RWPE1 (cell line): ENCODE results near the gene ERVMER34-1.
A peak's percentile ranks its signal among the peaks of the same experiment; 100 is the strongest.

ENCODE experiments used
- CTCF ChIA-PET: fragments of 350-600 bp; sonication (Branson Sonifier 250); formaldehyde crosslinking; extraction: SDS; loops from one replicate; lab custom pipeline; 2021; lab: Yijun Ruan, JAX
- POLR2A ChIA-PET: fragments of 400-600 bp; formaldehyde crosslinking; extraction: SDS; loops from one replicate; lab custom pipeline; 2020; ENCODE audit warnings: antibody characterized with exemption; ENCODE audit not compliant: low non-redundant PET; lab: Yijun Ruan, JAX
- DNase-seq: peaks from one replicate; pipeline ENCODE4 v3.0.0; 2012; ENCODE audit warnings: low spot score
- H3K27ac ChIP-seq: fragments of 450-650 bp; 2 replicates; pipeline ENCODE4 v1.5.1; 2017
- TF ChIP-seq, protein P1 (sequence below): fragments of 450-650 bp; conservative IDR thresholded peaks from 2 replicates; pipeline ENCODE4 v1.5.1; 2017; ENCODE audit warnings: low read depth, mild to moderate bottlenecking

ERVMER34-1 gene

DNA sequence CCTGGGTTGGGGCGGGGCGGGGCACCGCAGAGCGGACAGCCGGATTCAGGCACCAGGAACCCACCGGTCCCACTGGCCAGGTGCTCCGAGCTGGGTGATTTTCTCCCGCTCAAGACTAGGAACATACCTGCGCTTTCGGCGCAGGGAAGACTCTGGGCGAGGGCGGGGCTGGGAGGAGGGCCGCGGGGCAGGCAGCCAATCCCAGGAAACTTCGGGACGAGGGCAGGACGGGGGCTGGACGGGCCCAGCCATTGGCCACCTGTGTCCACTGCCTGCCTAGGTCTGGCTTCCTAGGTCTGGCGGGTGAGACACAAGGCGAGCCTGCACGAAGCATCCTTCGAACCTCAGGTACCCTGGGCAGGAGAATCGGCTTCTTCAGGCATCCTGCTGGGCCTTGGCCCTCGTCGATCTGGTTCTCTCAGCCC lies 274 bp upstream of the ERVMER34-1 start:
- ChIA-PET POLR2A (interaction anchor here (0.6 to 1.0 kb wide), 2 partner anchors 73 to 86 kb away, joined by 4 to 5 read pairs; no protein-coding TSS in a partner anchor), CTCF (no interaction called here)
- H3K27ac ChIP-seq: peak overlapping the region; percentile 28
- TF ChIP-seq, protein P1, sequence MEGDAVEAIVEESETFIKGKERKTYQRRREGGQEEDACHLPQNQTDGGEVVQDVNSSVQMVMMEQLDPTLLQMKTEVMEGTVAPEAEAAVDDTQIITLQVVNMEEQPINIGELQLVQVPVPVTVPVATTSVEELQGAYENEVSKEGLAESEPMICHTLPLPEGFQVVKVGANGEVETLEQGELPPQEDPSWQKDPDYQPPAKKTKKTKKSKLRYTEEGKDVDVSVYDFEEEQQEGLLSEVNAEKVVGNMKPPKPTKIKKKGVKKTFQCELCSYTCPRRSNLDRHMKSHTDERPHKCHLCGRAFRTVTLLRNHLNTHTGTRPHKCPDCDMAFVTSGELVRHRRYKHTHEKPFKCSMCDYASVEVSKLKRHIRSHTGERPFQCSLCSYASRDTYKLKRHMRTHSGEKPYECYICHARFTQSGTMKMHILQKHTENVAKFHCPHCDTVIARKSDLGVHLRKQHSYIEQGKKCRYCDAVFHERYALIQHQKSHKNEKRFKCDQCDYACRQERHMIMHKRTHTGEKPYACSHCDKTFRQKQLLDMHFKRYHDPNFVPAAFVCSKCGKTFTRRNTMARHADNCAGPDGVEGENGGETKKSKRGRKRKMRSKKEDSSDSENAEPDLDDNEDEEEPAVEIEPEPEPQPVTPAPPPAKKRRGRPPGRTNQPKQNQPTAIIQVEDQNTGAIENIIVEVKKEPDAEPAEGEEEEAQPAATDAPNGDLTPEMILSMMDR: no peak
- DNase-seq: peak; percentile 81

DNA sequence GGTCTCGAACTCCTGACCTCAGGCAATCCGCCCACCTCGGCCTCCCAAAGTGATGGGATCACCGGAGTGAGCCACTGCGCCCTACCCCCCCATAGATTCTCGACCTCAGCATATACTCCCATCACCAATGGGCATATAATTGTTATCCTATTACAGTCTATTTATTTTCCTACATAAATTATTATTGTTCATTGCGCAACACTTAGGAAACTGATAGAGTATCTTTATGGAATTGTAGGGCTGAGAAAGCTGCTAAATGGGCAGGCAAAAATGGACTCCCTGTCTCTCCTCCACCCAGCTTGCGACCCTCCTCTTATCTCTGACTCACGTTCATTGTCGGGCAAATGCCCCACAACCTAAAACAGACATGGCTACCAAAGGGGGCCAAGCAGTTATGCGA lies 1.0 kb downstream of the ERVMER34-1 start:
- TF ChIP-seq, protein P1: no peak
- no peak overlapping the region for H3K27ac ChIP-seq
- ChIA-PET POLR2A (interaction anchor here (0.6 to 1.0 kb wide), 3 partner anchors 38 to 113 kb away, joined by 3 read pairs; no protein-coding TSS in a partner anchor), CTCF (no interaction called here)
- DNase-seq: no peak

DNA sequence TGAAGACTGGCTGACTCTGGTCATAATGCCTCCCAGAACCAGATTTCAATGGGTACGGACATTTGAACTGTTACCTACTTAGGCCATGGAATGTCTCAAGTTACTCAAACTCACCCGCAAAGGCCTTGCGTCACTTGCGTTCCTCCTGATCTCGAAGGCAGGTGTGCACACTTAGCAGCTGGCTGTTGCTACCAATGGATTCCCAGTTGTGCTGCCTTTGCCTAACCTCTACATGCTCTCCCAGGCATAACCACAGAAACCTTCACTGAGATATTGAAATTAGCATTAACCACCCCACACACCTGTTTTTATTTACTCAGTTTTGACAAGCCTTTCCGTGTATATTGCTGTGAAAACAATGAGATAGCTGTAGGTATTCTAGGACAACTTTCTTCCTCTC lies 2.8 kb downstream of the ERVMER34-1 start:
- DNase-seq: no peak
- TF ChIP-seq, protein P1: no peak
- no peak overlapping the region for H3K27ac ChIP-seq
- ChIA-PET CTCF (interaction anchor here (0.6 to 1.8 kb wide), 2 partner anchors 9 to 203 kb away, joined by 3 to 5 read pairs; no protein-coding TSS in a partner anchor), POLR2A (no interaction called here)

- DNase-seq: no peak
- ChIA-PET POLR2A (no interaction called here), CTCF (interaction anchor here (0.6 kb wide), 2 partner anchors 97 to 200 kb away, joined by 3 read pairs; no protein-coding TSS in a partner anchor)
- no peak overlapping the region for H3K27ac ChIP-seq
- TF ChIP-seq, protein P1: no peak
Measured at GRCh38 chr4:52744588-52744987, 6.6 kb downstream of the ERVMER34-1 start.

DNA sequence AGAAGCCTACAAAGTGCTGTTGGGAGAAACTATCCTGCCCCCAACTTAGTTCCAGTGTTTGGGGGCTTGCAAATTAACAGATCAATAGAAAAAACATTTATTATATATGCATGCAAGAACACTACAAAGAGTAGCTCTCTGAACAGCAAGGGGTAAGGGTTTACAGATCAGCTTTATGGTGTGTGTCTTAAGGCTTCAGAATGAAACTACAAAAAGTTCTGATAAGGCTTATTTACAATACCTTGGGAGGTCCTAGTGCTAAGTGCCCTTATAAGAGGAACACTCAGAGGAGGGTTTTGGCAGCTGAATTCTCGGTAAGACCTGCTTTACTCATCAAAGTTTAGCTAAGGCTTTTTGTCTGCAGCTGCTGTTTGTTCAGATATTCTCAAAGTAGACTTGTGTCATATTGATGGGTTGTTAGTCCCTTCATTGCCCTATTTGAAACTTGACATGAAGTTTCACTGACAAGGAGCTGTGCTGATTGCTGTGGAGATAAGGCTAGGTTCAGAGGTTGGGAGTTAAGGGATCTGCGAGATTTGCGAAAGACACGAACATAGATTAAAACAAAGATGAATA lies 7.7 kb downstream of the ERVMER34-1 start:
- ChIA-PET CTCF (no interaction called here), POLR2A (no interaction called here)
- no peak overlapping the region for H3K27ac ChIP-seq
- TF ChIP-seq, protein P1: no peak
- DNase-seq: no peak

- TF ChIP-seq, protein P1: no peak
- no peak for DNase-seq
- CTCF ChIA-PET: no interaction called here
- no peak overlapping the region for H3K27ac ChIP-seq
- POLR2A ChIA-PET: no interaction called here
Measured at GRCh38 chr4:52729586-52729985, 21.6 kb downstream of the ERVMER34-1 start.
